IMR-90 (cell line): ENCODE measurements around the gene OSBPL1A. TPM values are rescaled to one million over a fixed set of nuclear protein-coding genes. Genes with fewer than 3 reads are reported as not detected.

Experiments
- ATAC-seq: fragments of 200-7000 bp; cut with Tn5 transposase; 2 replicates; pipeline ENCODE4 v1.9.1; 2020; ENCODE audit warnings: low read depth, mild to moderate bottlenecking, moderate library complexity
- BruUV-seq: library from RNA; stranded (reverse); fragments of 400-500 nt; replicated peaks from 2 replicates; lab custom pipeline; 2021; lab: Mats Ljungman, UMichigan
- CTCF ChIA-PET: fragments of 300-600 bp; formaldehyde crosslinking; extraction: SDS; loops from one replicate; lab custom pipeline; 2021; ENCODE audit warnings: antibody characterized with exemption; lab: Yijun Ruan, JAX
- POLR2A ChIA-PET: fragments of 300-600 bp; sonication (Branson Sonifier 250); formaldehyde crosslinking; loops from one replicate; lab custom pipeline; 2022; ENCODE audit warnings: antibody characterized with exemption; ENCODE audit not compliant: unreplicated experiment; lab: Charles Lee
- DNase-seq: peaks from one replicate; pipeline ENCODE4 v3.0.0; 2013
- H2AFZ ChIP-seq: replicated peaks from 2 replicates; pipeline ENCODE3; 2013; ENCODE audit warnings: low read length, mild to moderate bottlenecking; ENCODE audit not compliant: poor library complexity
- H2AK5ac ChIP-seq: 2 replicates; pipeline ENCODE4 v1.6.1; 2013; ENCODE audit warnings: low read depth, low read length, inconsistent platforms
- H2AK9ac ChIP-seq: replicated peaks from 2 replicates; pipeline ENCODE3; 2013; ENCODE audit warnings: mild to moderate bottlenecking, low read depth, low read length, moderate library complexity; ENCODE audit not compliant: poor library complexity
- H2BK120ac ChIP-seq: 2 replicates; pipeline ENCODE4 v1.6.1; 2013; ENCODE audit warnings: low read depth, low read length, inconsistent platforms
- H2BK15ac ChIP-seq: 3 replicates; pipeline ENCODE4 v1.6.1; 2013; ENCODE audit warnings: low read depth, low read length, inconsistent platforms
- H2BK20ac ChIP-seq: 2 replicates; pipeline ENCODE4 v1.6.1; 2013; ENCODE audit warnings: low read depth, mild to moderate bottlenecking, inconsistent platforms, low read length, moderate library complexity
- H2BK5ac ChIP-seq: 2 replicates; pipeline ENCODE4 v1.6.1; 2013; ENCODE audit warnings: mild to moderate bottlenecking, low read depth, low read length, inconsistent platforms; ENCODE audit not compliant: poor library complexity, severe bottlenecking
- H3K14ac ChIP-seq: replicated peaks from 2 replicates; pipeline ENCODE4 v1.6.1; 2013; ENCODE audit warnings: low read depth, low read length, inconsistent platforms
- H3K18ac ChIP-seq: 2 replicates; pipeline ENCODE4 v1.6.1; 2013; ENCODE audit warnings: low read depth, low read length, control low read depth
- H3K23ac ChIP-seq: 2 replicates; pipeline ENCODE4 v1.6.1; 2013; ENCODE audit warnings: low read depth, low read length, inconsistent platforms
- H3K27ac ChIP-seq: 2 replicates; pipeline ENCODE4 v1.5.1; 2013; ENCODE audit warnings: mild to moderate bottlenecking, control low read depth, low read length; ENCODE audit not compliant: insufficient read depth
- H3K27me3 ChIP-seq: 2 replicates; pipeline ENCODE4 v1.6.1; 2013; ENCODE audit warnings: low read length; ENCODE audit not compliant: control insufficient read depth, insufficient read depth
- H3K36me3 ChIP-seq: 2 replicates; pipeline ENCODE4 v1.6.1; 2013; ENCODE audit warnings: low read length, mixed read lengths; ENCODE audit not compliant: control insufficient read depth, insufficient read depth
- H3K4ac ChIP-seq: 2 replicates; pipeline ENCODE4 v1.6.1; 2013; ENCODE audit warnings: low read depth, low read length, inconsistent platforms
- H3K4me1 ChIP-seq: 2 replicates; pipeline ENCODE4 v1.6.1; 2013; ENCODE audit warnings: low read length, mixed read lengths; ENCODE audit not compliant: control insufficient read depth, insufficient read depth
- H3K4me2 ChIP-seq: 2 replicates; pipeline ENCODE4 v1.6.1; 2013; ENCODE audit warnings: low read depth, mild to moderate bottlenecking, control low read depth, low read length, moderate library complexity
- H3K4me3 ChIP-seq: 2 replicates; pipeline ENCODE4 v1.5.1; 2013; ENCODE audit warnings: low read depth, mild to moderate bottlenecking, control low read depth, low read length, moderate library complexity; ENCODE audit not compliant: insufficient read depth
- H3K56ac ChIP-seq: 2 replicates; pipeline ENCODE4 v1.6.1; 2013; ENCODE audit warnings: low read length, inconsistent platforms; ENCODE audit not compliant: insufficient read depth; ENCODE audit errors: extremely low read depth
- H3K79me1 ChIP-seq, 2 experiments: 2 replicates each; pipeline ENCODE4 v1.6.1; 2013; ENCODE audit warnings: low read length in 2 of 2, inconsistent platforms in 1 of 2, low read depth in 1 of 2
- H3K9ac ChIP-seq: 2 replicates; pipeline ENCODE4 v1.6.1; 2013; ENCODE audit warnings: low read depth, low read length, control low read depth
- H3K9me1 ChIP-seq: 2 replicates; pipeline ENCODE4 v1.6.1; 2013; ENCODE audit warnings: low read length, inconsistent platforms; ENCODE audit not compliant: insufficient read depth
- H3K9me3 ChIP-seq: 2 replicates; pipeline ENCODE4 v1.6.1; 2013; ENCODE audit warnings: low read length; ENCODE audit not compliant: control insufficient read depth, insufficient read depth
- H4K20me1 ChIP-seq: 2 replicates; pipeline ENCODE4 v1.6.1; 2013; ENCODE audit warnings: low read length, inconsistent platforms; ENCODE audit not compliant: insufficient read depth
- H4K5ac ChIP-seq: 2 replicates; pipeline ENCODE4 v1.6.1; 2013; ENCODE audit warnings: mild to moderate bottlenecking, low read depth, low read length, control low read depth
- H4K8ac ChIP-seq, 2 experiments: 2 replicates each; pipeline ENCODE4 v1.6.1; 2013; ENCODE audit warnings: low read depth in 2 of 2, low read length in 2 of 2, control low read depth in 1 of 2, inconsistent platforms in 1 of 2
- H4K91ac ChIP-seq: 2 replicates; pipeline ENCODE4 v1.6.1; 2013; ENCODE audit warnings: low read depth, low read length, inconsistent platforms; ENCODE audit not compliant: insufficient read depth
- BHLHE40 ChIP-seq: fragments of 150-350 bp; IDR thresholded peaks from 2 replicates; pipeline ENCODE4 v1.6.1; 2016; ENCODE audit warnings: mild to moderate bottlenecking, low read depth, low read length
- CEBPB ChIP-seq: IDR thresholded peaks from 2 replicates; pipeline ENCODE4 v1.6.1; 2012; ENCODE audit warnings: low read depth, low read length, improper control_type of control experiment
- CHD1 ChIP-seq: IDR thresholded peaks from 2 replicates; pipeline ENCODE4 v1.6.1; 2012; ENCODE audit warnings: low read depth, low read length, improper control_type of control experiment
- FOS ChIP-seq: fragments of 150-350 bp; IDR thresholded peaks from 2 replicates; pipeline ENCODE4 v1.6.1; 2016; ENCODE audit warnings: low read depth, low read length
- MAFK ChIP-seq: IDR thresholded peaks from 2 replicates; pipeline ENCODE4 v1.6.1; 2012; ENCODE audit warnings: low read depth, low read length, improper control_type of control experiment
- MAZ ChIP-seq: IDR thresholded peaks from 2 replicates; pipeline ENCODE4 v1.6.1; 2012; ENCODE audit warnings: low read depth, mild to moderate bottlenecking, low read length, improper control_type of control experiment, moderate library complexity, borderline replicate concordance
- MXI1 ChIP-seq: IDR thresholded peaks from 2 replicates; pipeline ENCODE4 v1.6.1; 2012; ENCODE audit warnings: low read depth, mild to moderate bottlenecking, low read length, moderate library complexity, borderline replicate concordance
- NFE2L2 ChIP-seq: fragments of 150-350 bp; IDR thresholded peaks from 2 replicates; pipeline ENCODE4 v1.6.1; 2016; ENCODE audit warnings: low read depth, mild to moderate bottlenecking, low read length
- POLR2A ChIP-seq: IDR thresholded peaks from 2 replicates; pipeline ENCODE4 v1.6.1; 2012; ENCODE audit warnings: mild to moderate bottlenecking, low read depth, low read length
- RAD21 ChIP-seq: IDR thresholded peaks from 2 replicates; pipeline ENCODE4 v1.6.1; 2012; ENCODE audit warnings: low read length, improper control_type of control experiment
- RCOR1 ChIP-seq: IDR thresholded peaks from 2 replicates; pipeline ENCODE4 v1.6.1; 2012; ENCODE audit warnings: mild to moderate bottlenecking, low read length, improper control_type of control experiment; ENCODE audit not compliant: insufficient replicate concordance
- RFX5 ChIP-seq: IDR thresholded peaks from 2 replicates; pipeline ENCODE4 v1.8.0; 2012; ENCODE audit warnings: low read depth, mild to moderate bottlenecking, low read length, moderate library complexity
- SMC3 ChIP-seq: fragments of 150-350 bp; IDR thresholded peaks from 2 replicates; pipeline ENCODE4 v1.6.1; 2016; ENCODE audit warnings: low read depth, mild to moderate bottlenecking, antibody characterized with exemption, low read length, moderate library complexity
- WGBS, 2 experiments: methylation state at CpG; one replicate each; pipeline versions ENCODE4 v1.1.5 to v1.1.7; 2013; ENCODE audit warnings: missing lambda C conversion rate in 2 of 2; ENCODE audit not compliant: insufficient read length in 1 of 2; ENCODE audit errors: extremely low coverage in 2 of 2; 5-methylcytosine and 5-hydroxymethylcytosine counted together
- dilution Hi-C: fragments of 300-500 bp; cut with HindIII; formaldehyde crosslinking; loops from one replicate; pipeline ENCODE4 v1.14.3; 2018; ENCODE audit warnings: low sequenced_read_pairs; ENCODE audit not compliant: unreplicated experiment
- in situ Hi-C: fragments of 300-500 bp; cut with MboI; formaldehyde crosslinking; loops from 3 replicates; pipeline ENCODE4 v1.14.3; 2019; ENCODE audit warnings: low sequenced_read_pairs, inconsistent platforms, mixed read lengths
- intact Hi-C: fragments of 100-400 bp; cut with micrococcal nuclease; formaldehyde crosslinking; loops from 2 replicates; pipeline ENCODE4 v1.10.0; 2022
- polyA plus RNA-seq, 3 experiments: library from polyadenylated mRNA; depleted of rRNA; stranded (reverse); fragments of >200 nt; gene quantifications; 2 replicates each; pipeline ENCODE4 v1.2.3, GENCODE V29; 2012; ENCODE audit warnings: low replicate concordance in 1 of 3
- total RNA-seq: library from RNA; depleted of rRNA; stranded (reverse); fragments of >200 nt; gene quantifications from 2 replicates; pipeline ENCODE4 v1.2.3, GENCODE V29; 2012
- TF ChIP-seq, protein P1 (sequence below): fragments of 150-350 bp; IDR thresholded peaks from 2 replicates; pipeline ENCODE4 v1.6.1; 2016; ENCODE audit warnings: low read depth, mild to moderate bottlenecking, low read length, moderate library complexity, borderline replicate concordance
- TF ChIP-seq, protein P2 (sequence below): conservative IDR thresholded peaks from 2 replicates; pipeline ENCODE4 v1.5.1; 2012; ENCODE audit warnings: mild to moderate bottlenecking, low read depth, low read length, improper control_type of control experiment
- TF ChIP-seq, protein P3 (sequence below): fragments of 150-350 bp; IDR thresholded peaks from 2 replicates; pipeline ENCODE4 v1.6.1; 2017; ENCODE audit warnings: mild to moderate bottlenecking, antibody characterized with exemption, low read length, low read depth

The OSBPL1A gene
- total and polyA plus RNA-seq, 2 of the 4 experiments (the other 2 are of a cell fraction): 29.4 to 70.4 TPM

DNA sequence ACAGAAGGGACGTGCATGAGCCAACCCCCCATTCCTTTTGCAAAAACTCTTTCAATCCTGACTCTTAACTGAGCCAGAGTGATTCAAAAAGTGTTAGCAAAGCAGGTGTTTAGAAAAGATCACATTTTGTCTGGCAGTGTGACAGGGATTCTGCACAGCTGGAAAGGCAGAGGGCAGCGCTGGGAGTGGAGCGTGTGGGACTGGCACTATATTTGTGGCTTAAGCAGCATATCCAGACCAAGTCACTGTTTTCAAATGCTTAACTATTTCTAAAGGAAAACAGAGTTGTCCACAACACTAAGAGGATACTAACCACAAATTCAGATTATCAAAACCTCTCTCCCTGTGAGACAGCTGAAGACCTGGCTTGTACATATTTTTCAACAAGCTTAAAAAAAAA, 239.8 kb downstream of the OSBPL1A start:
- no peaks in the 10 kb centered on the region for H3K4me1 ChIP-seq
- H2AFZ ChIP-seq: no peak overlapping the region
- no peak overlapping the region for H3K4me2 ChIP-seq
- intact Hi-C loops (no loop called here), dilution Hi-C loops (no loop called here), in situ Hi-C loops (no loop called here)
- ChIA-PET CTCF (interaction anchor here (0.6 kb wide), 1 partner anchor 36 kb away, joined by 3 read pairs; no protein-coding TSS in a partner anchor), POLR2A (interaction anchor here (0.6 kb wide), 1 partner anchor 272 kb away, joined by 3 read pairs; no protein-coding TSS in a partner anchor)
- peaks cover 22% of the 10 kb centered on the region for H3K36me3 ChIP-seq
- H3K4ac ChIP-seq: no peak overlapping the region
- H2AK5ac ChIP-seq: no peak overlapping the region
- WGBS, 2 experiments: no CpG with 5 or more reads among the region's 3 CpGs
- no peak overlapping the region for H3K56ac ChIP-seq
- no TSS peak for BruUV-seq
- no peak overlapping the region for H3K18ac ChIP-seq
- no peak overlapping the region for H3K23ac ChIP-seq
- H4K20me1 ChIP-seq: no peaks in the 10 kb centered on the region
- DNase-seq (no peak), ATAC-seq (no peak)
- H2BK120ac ChIP-seq: no peak overlapping the region
- TF ChIP-seq MAZ (no peak), RAD21 (no peak), CEBPB (no peak), MAFK (no peak), CHD1 (no peak), NFE2L2 (no peak), SMC3 (no peak), POLR2A (no peak), BHLHE40 (no peak), MXI1 (no peak), RCOR1 (no peak), RFX5 (no peak), FOS (no peak)
- TF ChIP-seq, protein P1, sequence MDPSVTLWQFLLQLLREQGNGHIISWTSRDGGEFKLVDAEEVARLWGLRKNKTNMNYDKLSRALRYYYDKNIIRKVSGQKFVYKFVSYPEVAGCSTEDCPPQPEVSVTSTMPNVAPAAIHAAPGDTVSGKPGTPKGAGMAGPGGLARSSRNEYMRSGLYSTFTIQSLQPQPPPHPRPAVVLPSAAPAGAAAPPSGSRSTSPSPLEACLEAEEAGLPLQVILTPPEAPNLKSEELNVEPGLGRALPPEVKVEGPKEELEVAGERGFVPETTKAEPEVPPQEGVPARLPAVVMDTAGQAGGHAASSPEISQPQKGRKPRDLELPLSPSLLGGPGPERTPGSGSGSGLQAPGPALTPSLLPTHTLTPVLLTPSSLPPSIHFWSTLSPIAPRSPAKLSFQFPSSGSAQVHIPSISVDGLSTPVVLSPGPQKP: no peak
- TF ChIP-seq, protein P2, sequence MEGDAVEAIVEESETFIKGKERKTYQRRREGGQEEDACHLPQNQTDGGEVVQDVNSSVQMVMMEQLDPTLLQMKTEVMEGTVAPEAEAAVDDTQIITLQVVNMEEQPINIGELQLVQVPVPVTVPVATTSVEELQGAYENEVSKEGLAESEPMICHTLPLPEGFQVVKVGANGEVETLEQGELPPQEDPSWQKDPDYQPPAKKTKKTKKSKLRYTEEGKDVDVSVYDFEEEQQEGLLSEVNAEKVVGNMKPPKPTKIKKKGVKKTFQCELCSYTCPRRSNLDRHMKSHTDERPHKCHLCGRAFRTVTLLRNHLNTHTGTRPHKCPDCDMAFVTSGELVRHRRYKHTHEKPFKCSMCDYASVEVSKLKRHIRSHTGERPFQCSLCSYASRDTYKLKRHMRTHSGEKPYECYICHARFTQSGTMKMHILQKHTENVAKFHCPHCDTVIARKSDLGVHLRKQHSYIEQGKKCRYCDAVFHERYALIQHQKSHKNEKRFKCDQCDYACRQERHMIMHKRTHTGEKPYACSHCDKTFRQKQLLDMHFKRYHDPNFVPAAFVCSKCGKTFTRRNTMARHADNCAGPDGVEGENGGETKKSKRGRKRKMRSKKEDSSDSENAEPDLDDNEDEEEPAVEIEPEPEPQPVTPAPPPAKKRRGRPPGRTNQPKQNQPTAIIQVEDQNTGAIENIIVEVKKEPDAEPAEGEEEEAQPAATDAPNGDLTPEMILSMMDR: no peak
- TF ChIP-seq, protein P3, sequence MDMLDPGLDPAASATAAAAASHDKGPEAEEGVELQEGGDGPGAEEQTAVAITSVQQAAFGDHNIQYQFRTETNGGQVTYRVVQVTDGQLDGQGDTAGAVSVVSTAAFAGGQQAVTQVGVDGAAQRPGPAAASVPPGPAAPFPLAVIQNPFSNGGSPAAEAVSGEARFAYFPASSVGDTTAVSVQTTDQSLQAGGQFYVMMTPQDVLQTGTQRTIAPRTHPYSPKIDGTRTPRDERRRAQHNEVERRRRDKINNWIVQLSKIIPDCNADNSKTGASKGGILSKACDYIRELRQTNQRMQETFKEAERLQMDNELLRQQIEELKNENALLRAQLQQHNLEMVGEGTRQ: no peak
- no peak overlapping the region for H2AK9ac ChIP-seq
- no peak overlapping the region for H3K4me3 ChIP-seq
- H2BK5ac ChIP-seq: no peak overlapping the region
- H4K8ac ChIP-seq: no peak overlapping the region
- no peak overlapping the region for H3K27ac ChIP-seq
- H3K14ac ChIP-seq: no peak overlapping the region
- H4K91ac ChIP-seq: no peak overlapping the region
- no peak overlapping the region for H4K5ac ChIP-seq
- H3K27me3 ChIP-seq: no peaks in the 10 kb centered on the region
- H2BK15ac ChIP-seq: no peak overlapping the region
- peaks cover 4% of the 10 kb centered on the region for H3K9me1 ChIP-seq
- no peak overlapping the region for H2BK20ac ChIP-seq
- H3K9me3 ChIP-seq: no peaks in the 10 kb centered on the region
- no peak overlapping the region for H3K9ac ChIP-seq
- no peaks in the 10 kb centered on the region for H3K79me1 ChIP-seq
